HG03025 (cell line): ENCODE results near the gene FAM209A.
"Not testable (repeated sequence)": the region's sequence is repeated elsewhere in the genome, so short reads cannot be mapped to it uniquely, and the experiment has no call there.

Source experiments
- ATAC-seq: cut with Tn5 transposase; IDR thresholded peaks from one replicate; pipeline ENCODE4 v1.9.1; 2021; ENCODE audit warnings: mild to moderate bottlenecking, moderate library complexity; ENCODE audit not compliant: unreplicated experiment, low FRiP score

Gene FAM209A

DNA sequence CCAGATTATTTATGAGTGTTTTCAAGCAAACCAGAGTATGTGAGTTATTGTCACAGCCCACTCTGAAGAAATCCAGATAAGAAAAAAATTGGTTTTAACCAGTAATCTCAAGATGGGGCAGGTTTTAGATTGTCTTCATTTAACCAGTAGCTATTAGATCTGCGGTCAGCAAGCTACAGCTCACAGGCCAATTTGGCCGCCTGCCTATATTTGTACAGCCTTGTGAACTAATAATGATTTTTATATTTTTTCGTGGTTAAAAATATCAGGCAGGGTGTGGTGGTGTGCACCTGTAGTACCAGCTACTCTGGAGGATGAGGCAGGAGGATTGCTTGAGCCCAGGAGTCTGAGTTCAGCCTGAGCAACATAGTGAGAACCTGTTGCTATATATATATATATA lies 13.5 kb downstream of the FAM209A start:
- no peak for ATAC-seq

DNA sequence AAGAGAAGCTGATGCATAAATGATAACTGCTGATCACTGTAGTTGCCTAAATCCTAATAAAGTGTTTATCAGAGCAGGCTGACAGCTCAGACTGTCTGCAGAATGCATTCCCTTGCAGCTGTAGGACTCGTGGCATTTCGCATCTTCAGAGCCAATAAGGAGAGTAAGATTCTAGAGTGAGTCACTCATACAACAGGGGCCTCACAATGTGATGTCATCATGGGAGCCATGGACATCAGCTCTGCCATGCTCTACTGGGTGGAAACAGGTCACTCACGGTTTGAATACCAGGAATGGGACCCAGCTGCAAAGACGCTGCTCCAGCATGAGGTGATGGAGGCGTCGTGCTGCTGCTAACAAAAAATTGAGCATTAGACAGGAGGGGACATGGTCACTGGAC lies 15.9 kb downstream of the FAM209A start:
- no peak for ATAC-seq

DNA sequence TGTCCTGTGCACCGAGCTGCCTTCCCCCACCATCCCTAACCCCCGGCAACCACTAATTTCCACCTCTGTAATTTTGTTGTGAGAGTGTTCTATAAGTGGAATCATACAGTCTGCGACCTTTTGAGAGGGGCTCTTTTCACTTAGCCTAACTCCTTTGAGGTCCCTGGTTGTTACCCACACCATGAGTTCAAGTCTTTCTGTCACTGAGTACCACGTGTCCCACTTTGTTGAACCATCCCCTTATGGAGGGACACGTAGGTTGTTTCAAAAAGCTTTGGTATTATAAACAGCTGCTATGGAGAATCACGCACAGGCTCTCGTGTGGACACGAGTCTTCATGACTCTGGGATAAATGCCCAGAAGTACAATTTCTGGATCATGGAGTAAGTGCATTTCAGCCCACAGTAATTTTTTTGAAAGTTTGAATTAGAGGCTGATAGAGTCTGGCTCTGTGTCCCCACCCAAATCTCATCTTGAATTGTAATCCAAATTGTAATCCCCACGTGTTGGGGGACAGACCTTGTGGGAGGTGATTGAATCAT lies 18.0 kb downstream of the FAM209A start:
- ATAC-seq: no peak

DNA sequence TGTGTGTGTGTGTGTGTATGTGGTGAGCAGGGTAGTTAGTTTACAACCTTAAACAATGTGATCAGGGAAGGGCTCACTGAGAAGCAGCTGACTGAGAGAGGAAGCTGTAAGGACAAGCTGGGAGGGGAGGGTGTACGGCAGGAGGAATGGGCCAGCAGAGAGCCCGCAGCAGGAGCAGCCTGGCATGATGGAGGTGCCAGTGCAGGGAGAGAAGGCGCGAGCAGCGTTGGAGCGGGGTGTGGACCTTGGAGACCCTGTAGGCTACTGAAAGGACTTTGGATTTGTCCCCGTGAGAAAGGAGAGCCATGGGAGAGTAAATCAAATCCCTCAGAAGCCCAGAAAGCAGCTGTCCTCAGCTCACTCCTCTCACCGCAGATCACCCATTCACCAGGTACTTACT lies 27.0 kb downstream of the FAM209A start:
- no peak for ATAC-seq

DNA sequence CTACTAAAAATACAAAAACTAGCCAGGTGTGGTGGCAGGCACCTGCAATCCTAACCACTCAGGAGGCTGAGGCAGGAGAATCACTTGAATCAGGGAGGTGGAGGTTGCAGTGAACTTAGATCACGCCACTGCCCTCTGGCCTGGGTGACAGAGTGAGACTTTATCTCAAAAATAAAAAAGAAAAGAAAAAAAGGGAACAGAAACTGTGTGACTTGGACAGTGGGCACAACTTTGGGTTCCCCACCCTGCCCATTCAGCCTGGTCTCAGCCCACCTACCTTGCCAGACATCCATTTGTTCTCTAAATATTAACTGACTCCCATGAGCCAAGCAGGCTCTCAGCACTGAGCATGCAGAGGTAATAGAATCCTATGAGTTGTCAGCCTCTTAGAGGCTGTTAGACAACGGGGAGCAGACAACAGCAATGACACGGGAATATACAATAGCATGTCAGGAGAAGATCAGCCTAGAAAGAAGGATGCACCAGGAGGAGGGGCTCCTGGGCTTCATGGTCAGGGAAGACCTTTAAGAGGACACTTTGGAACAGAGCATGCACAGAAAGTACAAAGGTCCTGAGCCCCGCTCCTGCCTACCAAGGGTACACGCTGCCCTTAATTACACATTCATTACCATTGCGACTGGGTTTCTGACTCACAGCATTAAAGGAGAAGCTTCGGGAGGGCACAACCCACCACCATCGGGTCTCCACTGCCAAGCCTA lies 28.5 kb downstream of the FAM209A start:
- ATAC-seq: no peak

DNA sequence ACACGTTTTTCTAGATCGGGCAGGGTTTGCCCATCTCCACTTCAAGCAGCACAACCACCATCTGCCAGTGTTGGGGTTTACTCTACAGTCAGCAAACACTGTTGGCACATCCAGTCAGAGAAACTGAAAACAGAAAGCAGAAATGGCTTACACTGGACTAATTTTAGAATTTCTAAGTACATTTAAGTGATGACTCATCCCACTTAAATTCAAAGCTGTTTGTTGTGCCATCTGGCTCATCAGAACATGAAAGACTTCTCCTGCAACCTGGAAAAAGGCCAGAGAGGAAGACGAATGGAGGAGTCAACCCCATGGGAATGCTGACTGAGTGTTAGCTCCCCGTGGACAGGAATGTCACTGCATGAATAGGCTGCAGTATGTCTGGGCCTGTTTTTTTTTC lies 30.3 kb downstream of the FAM209A start:
- peak; percentile 74 for ATAC-seq

DNA sequence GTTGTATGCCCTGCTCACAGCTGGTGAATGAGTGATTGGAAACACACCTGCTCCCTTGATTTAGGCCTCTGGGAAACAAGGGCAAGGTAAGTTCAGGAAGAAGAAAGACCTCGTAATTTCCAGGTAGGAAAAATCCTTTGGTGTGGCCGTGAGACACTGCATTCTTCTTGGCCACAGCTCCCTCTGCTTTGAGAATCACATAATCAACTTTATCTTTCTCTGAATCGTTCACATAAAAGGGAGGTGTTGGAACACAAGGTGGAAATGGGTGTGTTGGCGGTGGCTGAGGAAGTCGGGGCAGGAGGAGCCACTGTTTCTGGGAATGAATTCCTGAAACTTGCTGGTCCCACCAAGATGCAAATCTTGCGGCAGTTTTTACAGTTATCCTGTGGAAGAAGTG lies 34.4 kb downstream of the FAM209A start:
- ATAC-seq: no peak

DNA sequence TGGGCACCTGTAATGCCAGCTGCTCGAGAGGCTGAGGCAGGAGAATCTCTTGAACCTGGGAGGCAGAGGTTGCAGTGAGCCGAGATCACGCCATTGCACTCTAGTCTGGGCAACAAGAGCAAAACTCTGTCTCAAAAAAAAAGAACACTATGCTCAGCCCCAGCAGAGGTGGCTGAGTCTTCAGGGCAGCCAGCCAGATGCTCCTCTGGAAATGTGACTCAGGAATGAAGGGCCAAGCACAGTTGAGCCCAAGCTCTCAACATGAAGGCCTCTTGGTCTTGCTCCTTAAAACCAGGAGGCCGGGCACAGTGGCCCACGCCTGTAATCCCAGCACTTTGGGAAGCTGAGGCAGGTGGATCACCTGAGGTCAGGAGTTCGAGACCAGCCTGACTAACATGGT lies 40.0 kb downstream of the FAM209A start:
- ATAC-seq: not testable (repeated sequence)

DNA sequence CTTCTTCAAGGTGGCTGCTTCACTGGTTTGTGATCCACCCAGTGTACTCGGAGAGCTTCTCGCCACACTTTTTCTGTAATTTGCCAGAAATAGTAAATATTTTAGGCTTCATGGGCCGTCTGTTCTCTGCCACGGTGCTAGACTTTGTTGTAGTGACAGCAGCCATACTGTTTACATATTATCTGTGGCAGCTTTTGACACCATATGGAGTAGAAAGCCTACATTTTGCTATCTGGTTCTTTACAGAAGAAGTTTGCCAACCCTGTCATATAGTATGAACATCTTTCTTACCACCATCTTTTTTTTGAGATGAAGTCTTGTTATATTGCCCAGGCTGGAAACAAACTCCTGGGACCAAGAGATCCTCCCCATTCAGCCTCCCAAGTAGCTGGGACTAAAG lies 41.0 kb downstream of the FAM209A start:
- ATAC-seq: no peak

DNA sequence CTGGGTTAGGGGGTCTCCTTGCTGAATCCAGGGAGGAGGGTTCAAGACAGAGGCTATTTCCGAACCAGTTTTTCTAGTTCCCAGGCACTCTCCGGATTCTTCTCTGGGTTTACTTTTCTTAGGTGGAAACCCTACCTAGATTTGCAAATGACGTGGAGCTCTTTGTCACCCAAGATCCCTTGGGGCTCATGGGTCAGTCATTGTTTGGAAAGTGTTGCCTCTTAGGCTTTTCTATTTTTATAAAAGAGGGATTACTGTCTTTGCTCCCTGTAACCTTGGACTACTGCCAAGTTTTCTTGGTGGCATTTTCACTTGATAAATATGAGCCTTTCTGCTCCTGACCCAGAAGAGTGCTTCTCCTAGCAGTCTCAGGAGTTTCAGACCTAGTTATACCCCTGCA lies 42.1 kb downstream of the FAM209A start:
- ATAC-seq: no peak

DNA sequence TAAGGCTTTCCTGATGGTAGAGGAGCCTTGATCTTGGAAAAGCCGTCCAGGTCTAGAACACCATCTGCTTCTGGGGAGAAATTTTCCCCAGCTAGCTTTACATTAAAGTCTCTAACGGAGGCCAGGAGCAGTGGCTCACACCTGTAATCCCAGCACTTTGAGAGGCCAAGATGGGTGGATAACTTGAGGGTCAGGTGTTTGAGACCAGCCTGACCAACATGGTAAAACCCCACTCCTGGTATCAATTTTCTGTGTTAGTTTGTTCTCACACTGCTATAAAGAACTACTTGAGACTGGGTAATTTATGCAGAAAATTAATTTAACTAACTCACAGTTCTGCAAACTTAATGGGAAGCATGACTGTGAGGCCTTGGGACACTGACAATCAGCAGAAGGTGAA lies 46.3 kb downstream of the FAM209A start:
- ATAC-seq: no peak

DNA sequence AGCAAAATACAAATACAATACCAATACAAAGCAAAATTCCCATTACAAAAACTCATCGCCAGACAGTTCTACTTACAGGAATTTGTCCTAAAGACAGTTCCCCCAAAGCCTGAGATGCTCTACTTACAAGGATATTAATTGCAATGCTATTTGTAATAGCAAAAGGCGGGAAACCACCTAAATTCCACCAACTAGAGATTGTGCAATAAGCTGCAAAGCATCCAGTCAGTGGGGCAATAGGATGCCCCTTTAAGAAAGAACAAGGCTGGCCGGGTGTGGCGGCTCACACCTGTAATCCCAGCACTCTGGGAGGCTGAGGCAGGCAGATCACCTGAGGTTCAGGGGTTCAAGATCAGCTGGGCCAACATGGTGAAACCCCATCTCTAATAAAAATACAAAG lies 47.6 kb downstream of the FAM209A start:
- ATAC-seq: no peak

DNA sequence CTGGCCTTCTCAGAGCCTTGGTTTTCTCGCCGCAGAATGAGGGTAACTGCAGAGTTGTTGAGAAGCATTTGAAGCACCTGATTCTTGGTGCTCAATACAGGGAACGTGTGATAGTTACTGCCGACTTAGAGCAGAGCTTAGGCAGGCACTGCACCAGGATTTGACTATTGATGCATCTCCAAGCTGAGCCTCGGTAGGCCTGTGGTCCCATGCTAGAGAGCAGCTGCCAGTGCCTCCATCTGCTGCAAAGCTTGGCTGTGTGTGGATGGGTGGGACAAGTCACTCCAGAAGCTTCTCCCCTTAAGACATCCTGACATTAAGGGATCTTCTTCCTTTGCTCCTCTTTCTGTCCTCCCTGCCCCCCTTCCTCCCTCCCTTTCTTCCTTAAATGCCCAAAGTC lies 49.4 kb downstream of the FAM209A start:
- ATAC-seq: no peak

DNA sequence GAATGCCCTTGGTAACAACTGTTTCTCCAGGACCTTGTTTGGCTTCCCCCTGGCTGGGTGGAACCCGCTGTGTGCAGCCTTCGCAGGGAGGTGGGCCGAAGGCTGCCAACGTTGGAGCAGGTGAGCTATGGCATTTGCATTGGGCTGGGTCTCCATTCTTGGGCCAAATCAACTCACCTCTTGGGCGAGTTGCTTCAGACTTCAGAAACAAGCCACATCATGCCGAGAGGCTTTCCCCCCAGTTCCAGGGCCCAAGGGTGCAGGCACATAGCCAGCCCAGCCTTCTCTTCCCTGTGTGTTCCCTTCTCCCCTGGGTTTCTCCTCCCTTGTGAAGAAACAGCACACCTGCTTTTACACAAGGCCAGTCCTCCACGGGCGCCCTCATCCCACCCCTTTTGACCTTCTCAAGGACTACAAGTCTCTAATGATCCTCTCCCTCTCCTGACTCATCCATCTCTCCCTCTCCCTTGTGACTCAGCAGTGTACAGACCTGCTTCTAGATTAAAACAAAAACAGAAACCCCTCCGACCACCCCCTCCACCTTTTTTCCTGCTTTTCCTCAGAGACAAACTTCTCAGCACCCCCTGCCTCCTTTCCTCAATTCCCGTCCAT lies 50.1 kb downstream of the FAM209A start:
- no peak for ATAC-seq

DNA sequence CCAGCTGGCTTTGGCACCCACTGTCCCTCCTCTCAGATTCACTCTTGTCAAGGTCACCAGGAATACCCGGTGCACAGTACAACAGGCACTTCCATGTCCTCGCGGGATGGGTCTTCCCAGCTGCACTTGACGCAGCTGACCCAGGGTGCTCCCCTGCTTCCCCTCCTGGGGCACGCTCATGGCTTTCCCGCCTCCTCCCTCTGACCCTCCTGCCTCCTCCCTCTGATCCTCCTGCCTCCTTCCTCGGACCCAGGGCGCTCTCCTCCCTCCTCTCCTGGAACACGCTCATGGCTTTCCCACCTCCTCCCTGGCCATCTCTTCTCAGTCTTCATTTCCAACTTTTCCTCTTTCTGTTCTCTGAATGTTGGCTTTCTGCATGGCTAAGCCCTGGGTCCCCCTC lies 50.6 kb downstream of the FAM209A start:
- ATAC-seq: no peak
